ENCODE results near the gene TMEM186.
"Not testable (repeated sequence)": the region's sequence is repeated elsewhere in the genome, so short reads cannot be mapped to it uniquely, and the experiment has no call there.

The TMEM186 gene

DNA sequence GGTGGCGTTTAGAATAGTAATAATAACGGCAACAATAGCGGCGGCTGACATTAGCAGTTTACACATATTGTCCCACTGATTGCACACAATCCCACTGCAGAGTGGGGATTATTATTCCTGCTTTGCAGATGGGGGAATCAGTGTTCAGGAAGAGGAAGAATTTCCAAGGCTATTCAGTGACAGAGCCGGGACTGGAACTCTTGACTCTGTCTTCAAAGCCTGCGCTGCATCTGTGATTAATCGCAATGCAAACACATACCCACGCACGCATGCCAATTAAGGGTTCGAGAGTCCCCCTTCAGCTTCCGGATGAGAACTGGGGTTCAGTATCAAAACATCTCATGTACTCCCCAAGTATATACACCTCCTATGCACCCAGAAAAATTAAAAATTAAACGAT, 29.2 kb downstream of the TMEM186 start:
- DNase-seq, result no peak

DNA sequence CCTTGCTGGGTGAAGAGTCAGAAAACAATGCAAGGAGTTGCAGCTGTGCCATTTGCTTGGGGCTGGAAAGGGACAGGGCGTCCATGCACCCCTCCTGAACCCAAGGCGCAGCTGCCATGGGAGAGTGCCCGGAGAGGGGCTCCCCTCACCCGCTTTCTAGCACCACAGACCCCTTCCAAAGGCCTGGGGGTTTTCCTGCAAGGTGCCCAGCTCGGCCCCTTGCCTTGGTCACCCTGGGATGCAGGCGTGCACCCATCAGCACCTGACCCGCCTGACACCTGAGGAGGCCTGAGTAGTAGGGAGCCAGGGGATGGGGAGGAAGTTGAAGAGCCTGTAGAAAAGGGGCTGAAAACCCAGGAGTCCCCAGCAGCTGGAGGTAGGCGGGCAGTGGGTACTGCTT, 30.3 kb downstream of the TMEM186 start:
- no peak for DNase-seq

GRCh38 chr16:8764525-8765250, 32.8 kb downstream of the TMEM186 start:
- no peak for DNase-seq

DNA sequence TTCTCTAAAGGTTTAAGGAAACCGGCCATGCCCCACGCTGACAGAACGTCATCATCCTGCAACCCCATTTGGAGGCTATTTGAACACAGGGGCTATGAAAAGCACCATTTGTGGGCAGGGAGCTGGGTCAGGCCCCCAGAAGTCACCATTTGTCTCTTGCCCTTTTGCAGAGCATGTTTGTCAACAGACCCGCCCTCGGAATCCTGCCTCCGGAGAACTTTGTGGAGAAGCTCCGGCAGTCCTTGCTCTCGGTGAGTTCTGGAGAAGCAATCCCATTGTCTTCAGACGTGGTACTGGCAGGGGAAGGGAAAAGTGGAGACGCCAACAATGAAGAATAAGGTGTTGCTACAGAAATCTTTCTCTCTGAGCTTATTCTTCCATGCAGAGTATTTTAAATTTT, 33.5 kb downstream of the TMEM186 start:
- no peak for DNase-seq

DNA sequence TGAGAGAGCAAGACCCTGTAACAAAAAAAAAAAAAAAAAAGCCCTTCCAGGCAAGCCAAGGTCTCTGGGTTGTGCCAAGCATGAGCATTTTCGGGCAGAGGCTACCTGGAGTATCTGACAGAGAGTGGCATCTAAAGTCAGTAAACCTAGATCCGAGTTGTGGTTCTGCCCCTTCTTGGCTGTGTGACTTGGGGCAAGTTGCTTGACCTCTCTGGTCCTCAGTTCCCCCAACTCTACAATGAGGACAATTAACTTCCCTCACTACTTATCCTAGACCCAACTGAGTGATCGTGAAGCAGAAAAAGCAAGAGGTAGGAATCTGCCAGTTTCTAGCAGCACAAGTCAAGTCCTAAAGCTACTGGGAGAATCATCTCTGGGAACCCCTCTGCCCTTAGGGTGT, 34.4 kb downstream of the TMEM186 start:
- DNase-seq, result no peak

- no peak for DNase-seq
Measured at GRCh38 chr16:8762254-8762653, 35.2 kb downstream of the TMEM186 start.

GRCh38 chr16:8761078-8761477, 36.4 kb downstream of the TMEM186 start:
- no peak for DNase-seq

DNA sequence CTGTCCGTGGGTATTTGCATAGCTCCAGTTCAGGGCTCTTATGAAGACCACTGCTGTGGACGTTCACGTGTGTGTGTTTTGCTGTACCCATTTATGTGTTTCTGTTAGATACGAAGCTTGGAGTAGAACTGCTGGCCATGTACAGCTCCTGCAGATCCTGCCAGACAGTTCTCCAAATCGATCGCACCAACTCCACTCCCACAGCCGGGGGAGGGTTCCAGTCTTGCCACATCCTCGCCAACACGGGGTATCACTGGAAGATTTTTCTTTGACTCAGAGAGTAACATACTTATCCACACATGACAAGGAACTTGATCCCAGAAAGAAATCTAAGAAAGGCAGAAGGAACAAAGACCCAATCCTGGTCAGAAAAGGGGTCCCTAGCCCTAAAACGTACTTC, 37.4 kb downstream of the TMEM186 start:
- DNase-seq, result no peak

- no peak for DNase-seq
Measured at GRCh38 chr16:8758022-8758421, 39.4 kb downstream of the TMEM186 start.

DNA sequence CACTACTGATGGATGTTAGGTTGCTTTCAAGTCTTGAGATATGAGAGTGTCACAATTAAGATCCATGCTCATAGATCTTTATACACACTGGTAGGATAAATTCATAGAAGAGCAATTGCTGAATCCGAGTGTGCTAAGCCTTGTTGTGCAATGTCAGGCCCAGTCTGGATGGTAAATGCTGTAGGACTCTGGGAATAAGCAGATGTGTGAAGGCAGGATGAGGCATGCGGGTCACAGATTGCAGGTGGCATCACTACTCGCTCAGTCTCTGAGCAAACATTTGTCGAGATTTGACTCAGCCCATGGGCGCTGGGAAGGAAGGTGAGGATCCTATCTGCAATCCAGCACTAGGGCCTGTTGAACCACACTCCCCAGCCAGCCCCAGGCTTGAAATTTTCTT, 40.7 kb downstream of the TMEM186 start:
- DNase-seq, result no peak

DNA sequence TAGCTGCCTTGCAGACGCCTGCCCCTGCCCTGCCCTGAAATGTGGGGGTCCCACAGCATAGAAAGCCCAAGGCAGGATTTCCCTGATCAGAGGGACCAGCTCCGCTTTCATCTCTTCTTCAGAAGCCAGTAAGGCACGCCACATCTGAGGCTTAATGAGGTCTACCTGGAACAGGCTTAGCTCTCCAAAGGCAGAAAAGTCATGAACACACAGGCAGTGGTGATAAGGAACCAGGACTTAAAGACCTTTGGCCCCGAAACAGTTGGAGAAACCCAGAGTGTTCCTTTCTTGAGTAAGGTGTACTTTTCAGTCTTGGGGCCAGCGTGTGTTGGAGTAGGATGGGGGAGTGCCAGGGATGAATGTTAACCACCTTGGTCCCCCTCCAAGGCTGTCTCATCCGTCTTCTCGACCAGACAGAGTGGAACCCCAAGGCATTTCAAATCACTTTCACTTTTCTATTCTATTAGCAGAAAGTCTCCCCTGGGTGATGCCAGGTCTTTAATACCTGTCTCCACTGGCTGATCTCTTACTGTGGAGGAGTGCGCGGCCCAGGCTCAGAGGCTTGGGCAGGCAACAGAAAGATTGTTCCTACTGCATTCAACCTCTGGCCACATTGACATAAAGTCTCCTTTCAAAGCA, 43.9 kb downstream of the TMEM186 start:
- DNase-seq, result no peak

DNA sequence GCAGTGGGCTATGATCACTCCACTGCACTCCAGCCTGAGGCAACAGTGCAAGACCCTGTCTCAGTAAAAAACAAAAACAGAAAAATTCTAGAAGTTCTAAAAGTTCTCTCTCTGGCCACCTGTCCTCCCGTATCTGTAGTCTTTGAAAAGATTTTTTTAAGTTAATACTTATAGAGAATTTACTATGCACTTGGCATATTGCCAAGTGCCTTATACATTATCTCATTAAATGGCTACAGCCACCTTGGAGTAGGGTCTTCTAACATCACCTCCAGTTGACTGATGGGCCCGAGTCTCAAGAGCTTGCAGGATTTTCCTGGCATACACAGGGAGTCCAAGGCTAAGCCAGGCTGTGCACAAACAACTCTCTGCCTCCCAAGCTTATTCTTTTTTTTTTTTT, 44.7 kb downstream of the TMEM186 start:
- no peak for DNase-seq

DNA sequence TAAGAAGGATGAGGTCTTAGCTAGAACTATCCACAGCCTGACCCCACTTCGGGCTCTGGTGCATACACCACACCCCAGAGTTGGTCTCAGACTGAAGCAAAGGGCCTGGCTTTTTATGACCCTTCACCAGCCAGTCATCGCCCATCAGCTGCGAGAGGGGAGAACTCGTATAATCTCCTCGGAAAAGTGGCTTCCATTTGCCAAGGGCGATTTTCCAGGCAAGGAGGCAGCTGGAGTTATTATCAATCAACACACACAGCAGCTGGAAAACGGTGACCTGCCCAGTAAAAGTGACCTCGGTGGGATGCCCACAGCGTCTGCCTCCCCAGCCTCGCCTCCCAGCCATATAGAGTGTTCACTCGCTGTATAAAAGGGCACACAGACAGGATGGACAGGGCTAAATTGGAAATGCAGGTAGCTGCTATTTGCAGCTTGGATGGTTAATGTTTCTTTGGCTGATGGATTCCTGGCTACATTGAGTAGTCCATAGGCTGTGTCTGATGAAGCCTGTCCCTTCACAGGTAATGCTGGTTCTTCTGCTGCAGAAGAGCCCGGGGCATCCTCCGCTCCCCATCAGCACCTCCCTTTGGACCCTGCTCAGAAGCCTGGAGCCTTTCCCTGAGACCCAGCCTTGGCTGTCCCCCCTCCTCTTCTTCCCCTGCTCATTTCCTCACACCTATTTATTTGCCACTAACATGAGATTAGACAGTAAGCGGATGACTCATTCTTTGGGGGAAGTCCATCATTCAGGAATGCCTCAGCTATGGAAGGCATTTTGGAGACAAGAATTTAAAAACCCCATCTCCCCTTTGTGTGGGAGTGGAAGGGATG, 45.7 kb downstream of the TMEM186 start:
- DNase-seq, result no peak

DNA sequence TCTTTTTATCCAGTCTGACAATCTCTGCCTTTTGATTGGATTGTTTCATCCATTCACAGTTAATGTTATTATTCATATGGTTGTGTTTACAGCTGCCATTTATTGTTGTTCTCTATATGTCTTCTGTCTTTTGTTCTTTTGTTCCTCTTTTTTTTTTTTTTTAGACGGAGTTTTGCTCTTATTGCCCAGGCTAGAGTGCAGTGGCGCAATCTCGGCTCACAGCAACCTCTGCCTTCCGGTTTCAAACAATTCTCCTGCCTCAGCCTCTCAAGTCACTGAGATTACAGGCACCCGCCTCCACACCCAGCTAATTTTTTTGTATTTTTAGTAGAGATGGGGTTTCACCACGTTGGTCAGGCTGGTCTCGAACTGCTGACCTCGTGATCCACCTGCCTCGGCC, 48.5 kb downstream of the TMEM186 start:
- DNase-seq, result not testable (repeated sequence)

All from activated CD8-positive, alpha-beta memory T cell treated with anti-CD3 and anti-CD28 coated beads for 24 hours (primary cell).